H1 (cell line): ENCODE data around the gene TRIM4. TPM values are rescaled to one million over a fixed set of nuclear protein-coding genes. Genes with fewer than 3 reads are reported as not detected.

Experiments
- CTCF ChIA-PET: fragments of 300-600 bp; sonication (Branson Sonifier 250); formaldehyde crosslinking; loops from one replicate; lab custom pipeline; 2021; ENCODE audit not compliant: partially characterized antibody; lab: Charles Lee
- POLR2A ChIA-PET: fragments of 300-600 bp; sonication (Branson Sonifier 250); formaldehyde crosslinking; loops from one replicate; lab custom pipeline; 2021; ENCODE audit warnings: inconsistent platforms; ENCODE audit not compliant: partially characterized antibody; lab: Charles Lee
- DNase-seq, 2 experiments: peaks; one replicate each; pipeline versions ENCODE4 v3.0.0 to v3.0.0-alpha.2; 2010 to 2022; ENCODE audit warnings: low spot score in 2 of 2, low read depth in 1 of 2, mixed read lengths in 1 of 2
- FAIRE-seq: peaks from 2 replicates; lab custom pipeline; 2011; peaks lifted over from hg19 to GRCh38; lab: Jason Lieb, UNC
- H2AFZ ChIP-seq: 2 replicates; pipeline ENCODE4 v1.8.1; 2012; ENCODE audit warnings: low read length, inconsistent platforms
- H2AK5ac ChIP-seq: 2 replicates; pipeline ENCODE4 v1.6.1; 2013; ENCODE audit warnings: low read depth, low read length
- H2BK120ac ChIP-seq: replicated peaks from 2 replicates; pipeline ENCODE3; 2013; ENCODE audit warnings: low read depth, low read length, inconsistent platforms
- H2BK12ac ChIP-seq: 2 replicates; pipeline ENCODE4 v1.6.1; 2013; ENCODE audit warnings: low read depth, low read length
- H2BK15ac ChIP-seq: 2 replicates; pipeline ENCODE4 v1.6.1; 2013; ENCODE audit warnings: low read length
- H2BK20ac ChIP-seq: 2 replicates; pipeline ENCODE4 v1.6.1; 2013; ENCODE audit warnings: low read length
- H2BK5ac ChIP-seq: 2 replicates; pipeline ENCODE4 v1.6.1; 2013; ENCODE audit warnings: low read depth, low read length
- H3K14ac ChIP-seq: 2 replicates; pipeline ENCODE4 v1.6.1; 2013; ENCODE audit warnings: inconsistent platforms; ENCODE audit not compliant: insufficient read length
- H3K18ac ChIP-seq: 2 replicates; pipeline ENCODE4 v1.6.1; 2013; ENCODE audit warnings: low read length; ENCODE audit errors: extremely low read depth
- H3K23ac ChIP-seq: 2 replicates; pipeline ENCODE4 v1.6.1; 2013; ENCODE audit warnings: inconsistent platforms; ENCODE audit not compliant: insufficient read length
- H3K23me2 ChIP-seq: 2 replicates; pipeline ENCODE4 v1.6.1; 2013; ENCODE audit warnings: low read depth, low read length
- H3K27ac ChIP-seq: 2 replicates; pipeline ENCODE4 v1.6.1; 2011; ENCODE audit warnings: low read depth, low read length, inconsistent platforms
- H3K27me3 ChIP-seq, 4 experiments: replicated peaks in 1 of 4; 1 replicate in 1 of 4; 2 replicates in 3 of 4; pipeline versions ENCODE4 v1.6.1 to v1.8.1; 2011 to 2013; ENCODE audit warnings: low read length in 3 of 4, mild to moderate bottlenecking in 3 of 4, inconsistent platforms in 2 of 4, mixed read lengths in 2 of 4, moderate library complexity in 1 of 4; ENCODE audit not compliant: control insufficient read depth in 3 of 4, insufficient read depth in 3 of 4; ENCODE audit errors: extremely low read depth in 1 of 4
- H3K36me3 ChIP-seq, 4 experiments: 2 replicates each; pipeline versions ENCODE4 v1.6.1 to v1.8.1; 2011 to 2013; ENCODE audit warnings: mild to moderate bottlenecking in 4 of 4, low read length in 3 of 4, moderate library complexity in 2 of 4, control low read depth in 1 of 4, inconsistent platforms in 1 of 4; ENCODE audit not compliant: insufficient read depth in 4 of 4, control insufficient read depth in 2 of 4
- H3K4ac ChIP-seq: replicated peaks from 2 replicates; pipeline ENCODE3; 2013; ENCODE audit warnings: low read length, low read depth, mixed read lengths, inconsistent platforms; ENCODE audit not compliant: insufficient read length
- H3K4me1 ChIP-seq, 4 experiments: replicated peaks in 1 of 4; 1 replicate in 1 of 4; 2 replicates in 3 of 4; pipeline versions ENCODE4 v1.6.1 to v1.8.1; 2011 to 2013; ENCODE audit warnings: low read length in 3 of 4, inconsistent platforms in 2 of 4, mixed read lengths in 1 of 4; ENCODE audit not compliant: insufficient read depth in 4 of 4, control insufficient read depth in 3 of 4
- H3K4me2 ChIP-seq, 2 experiments: 2 replicates each; pipeline versions ENCODE4 v1.6.1 to v1.8.1; 2011 to 2013; ENCODE audit warnings: low read depth in 2 of 2, low read length in 2 of 2, control low read depth in 1 of 2, inconsistent platforms in 1 of 2, mild to moderate bottlenecking in 1 of 2; ENCODE audit not compliant: insufficient read depth in 1 of 2
- H3K4me3 ChIP-seq, 4 experiments: fragments of 200-600, 300-600 bp in 1 of 4; sonication (generic), shearing (Covaris generic), sonication (Bioruptor Twin) in 1 of 4; 2 replicates each; pipeline versions ENCODE4 v1.5.1 to v1.8.1; 2011 to 2016; ENCODE audit warnings: low read length in 4 of 4, low read depth in 3 of 4, control low read depth in 2 of 4, inconsistent platforms in 2 of 4, mild to moderate bottlenecking in 2 of 4, mixed read lengths in 1 of 4, moderate library complexity in 1 of 4; ENCODE audit not compliant: insufficient read depth in 2 of 4; ENCODE audit errors: extremely low read depth in 1 of 4
- H3K56ac ChIP-seq: replicated peaks from 2 replicates; pipeline ENCODE3; 2013; ENCODE audit warnings: low read depth, mild to moderate bottlenecking, mixed read lengths, low read length, inconsistent platforms; ENCODE audit not compliant: insufficient read length
- H3K79me1 ChIP-seq: 2 replicates; pipeline ENCODE4 v1.6.1; 2013; ENCODE audit warnings: low read depth, low read length, control low read depth
- H3K79me2 ChIP-seq, 2 experiments: 2 replicates each; pipeline versions ENCODE4 v1.6.1 to v1.8.1; 2012 to 2013; ENCODE audit warnings: low read length in 2 of 2, mild to moderate bottlenecking in 2 of 2, inconsistent platforms in 1 of 2; ENCODE audit not compliant: insufficient read depth in 2 of 2, control insufficient read depth in 1 of 2
- H3K9ac ChIP-seq, 4 experiments: replicated peaks in 1 of 4; 1 replicate in 1 of 4; 2 replicates in 3 of 4; pipeline versions ENCODE4 v1.6.1 to v1.8.1; 2011 to 2013; ENCODE audit warnings: low read depth in 3 of 4, low read length in 3 of 4, control low read depth in 2 of 4, mild to moderate bottlenecking in 2 of 4, moderate library complexity in 2 of 4, inconsistent platforms in 1 of 4; ENCODE audit errors: extremely low read depth in 1 of 4
- H3K9me3 ChIP-seq, 2 experiments: 2 replicates each; pipeline versions ENCODE4 v1.6.1 to v1.8.1; 2012 to 2013; ENCODE audit warnings: mild to moderate bottlenecking in 2 of 2, moderate library complexity in 2 of 2, control low read depth in 1 of 2, inconsistent platforms in 1 of 2, low read depth in 1 of 2, low read length in 1 of 2, mixed read lengths in 1 of 2; ENCODE audit not compliant: insufficient read depth in 2 of 2
- H4K20me1 ChIP-seq, 2 experiments: replicated peaks in 1 of 2; 2 replicates each; pipeline versions ENCODE3 to v1.8.1; 2011 to 2013; ENCODE audit warnings: inconsistent platforms in 2 of 2, low read length in 2 of 2, mild to moderate bottlenecking in 1 of 2; ENCODE audit not compliant: insufficient read depth in 2 of 2, control insufficient read depth in 1 of 2
- H4K5ac ChIP-seq: 2 replicates; pipeline ENCODE4 v1.6.1; 2013; ENCODE audit warnings: low read length, low read depth, mixed read lengths, inconsistent platforms; ENCODE audit not compliant: insufficient read length
- H4K8ac ChIP-seq: 2 replicates; pipeline ENCODE4 v1.8.0; 2013; ENCODE audit warnings: mild to moderate bottlenecking, moderate library complexity, low read length, inconsistent platforms; ENCODE audit not compliant: insufficient read depth; ENCODE audit errors: extremely low read depth
- H4K91ac ChIP-seq: replicated peaks from 2 replicates; pipeline ENCODE3; 2013; ENCODE audit warnings: low read length, mixed read lengths, inconsistent platforms; ENCODE audit not compliant: insufficient read length
- E2F6 ChIP-seq: IDR thresholded peaks from 2 replicates; pipeline ENCODE4 v1.6.1; 2012; ENCODE audit warnings: inconsistent platforms
- EP300 ChIP-seq, 2 experiments: IDR thresholded peaks; 1 replicate in 1 of 2; 2 replicates in 1 of 2; pipeline ENCODE4 v1.6.1; 2011 to 2012; ENCODE audit warnings: low read depth in 2 of 2, low read length in 2 of 2, mild to moderate bottlenecking in 2 of 2, borderline replicate concordance in 1 of 2, inconsistent platforms in 1 of 2, moderate library complexity in 1 of 2
- RBBP5 ChIP-seq: IDR thresholded peaks from 2 replicates; pipeline ENCODE4 v1.7.1; 2012; ENCODE audit warnings: low read depth, mild to moderate bottlenecking, inconsistent platforms, low read length, moderate library complexity, borderline replicate concordance
- TAF1 ChIP-seq: IDR thresholded peaks from 2 replicates; pipeline ENCODE4 v1.6.1; 2011; ENCODE audit warnings: mild to moderate bottlenecking, low read depth, low read length
- WGBS, 2 experiments: shearing (Covaris generic) in 1 of 2; methylation state at CpG; one replicate each; pipeline versions ENCODE4 v1.1.6 to v1.1.7; 2013 to 2015; ENCODE audit warnings: low lambda C conversion rate in 2 of 2, mixed read lengths in 2 of 2, inconsistent platforms in 1 of 2, low coverage in 1 of 2, missing lambda C conversion rate in 1 of 2; ENCODE audit not compliant: insufficient replicate concordance in 2 of 2, insufficient coverage in 1 of 2, insufficient read length in 1 of 2; ENCODE audit errors: extremely low coverage in 1 of 2, missing lambda C conversion rate in 1 of 2; 5-methylcytosine and 5-hydroxymethylcytosine counted together
- polyA plus RNA-seq, 7 experiments: library from polyadenylated mRNA; depleted of rRNA in 3 of 7; stranded (reverse) in 5 of 7; unstranded in 2 of 7; fragments of >200 nt in 5 of 7; fragments of 200-250 nt in 2 of 7; gene quantifications; 1 replicate in 5 of 7; 2 replicates in 1 of 7; 4 replicates in 1 of 7; pipeline versions ENCODE4 v1.2.1 to v1.2.3, GENCODE V29; 2011 to 2013; ENCODE audit warnings: missing spikeins in 2 of 7, mixed read lengths in 2 of 7
- total RNA-seq: library from RNA; stranded (reverse); fragmentation: NEBNext Ultra II Directional; extraction: Animal tissue kit (Norgen Biotek cat#: 25700); gene quantifications from 2 replicates; pipeline ENCODE4 v1.2.1, GENCODE V29; 2021

The TRIM4 gene
- total and polyA plus RNA-seq, 2 of the 8 experiments (the other 6 are each of a cell fraction or from before 2014, with no cell fraction given), result 0.03 to 7.3 TPM

- Histone ChIP-seq H4K5ac (peak overlapping the region; percentile 91), H3K18ac (peak overlapping the region; percentile 43; the same call in 1 of the 2 replicates), H3K79me2 (no peaks in the 10 kb centered on the region), H3K9me3 (peaks cover 7 to 9% of the 10 kb centered on the region in 2 experiments), H2BK5ac (peak overlapping the region; percentile 98), H3K9ac (peak overlapping the region in 3 of 4 experiments; percentile 13 to 72 (median 65); a peak in 5 of 7 replicates), H3K4me1 (peaks cover 8 to 13% (median 11%) of the 10 kb centered on the region in 4 experiments; a peak in 5 of 7 replicates), H2BK12ac (peak overlapping the region; percentile 97), H3K4me3 (peak overlapping the region in 1 of 4 experiments; percentile 32; a peak in 3 of 8 replicates), H2BK20ac (peak overlapping the region; percentile 11), H4K91ac (peak overlapping the region; percentile 96), H2BK120ac (peak overlapping the region; percentile 93), H4K20me1 (no peaks in the 10 kb centered on the region), H3K27ac (peak overlapping the region; percentile 95), H3K23ac (peak overlapping the region; percentile 36), H4K8ac (no peak overlapping the region), H2BK15ac (no peak overlapping the region), H3K36me3 (peaks cover 0 to 3% (median 0%) of the 10 kb centered on the region in 4 experiments; a peak in 2 of 8 replicates), H3K27me3 (no peaks in the 10 kb centered on the region), H3K23me2 (no peaks in the 10 kb centered on the region), H3K14ac (peak overlapping the region; percentile 99), H3K4me2 (peak overlapping the region; percentile 44 to 65), H3K4ac (peak overlapping the region; percentile 86), H2AK5ac (peak overlapping the region; percentile 91; the same call in 1 of the 2 replicates), H3K79me1 (no peaks in the 10 kb centered on the region; the same call in 1 of the 2 replicates), H3K56ac (peak overlapping the region; percentile 3), H2AFZ (no peak overlapping the region)
- POLR2A ChIA-PET, result interaction anchor here (0.6 to 3.0 kb wide), 32 partner anchors 9 to 1028 kb away, joined by 3 to 45 read pairs (median 5); partner anchors contain the start of genes AP4M1, GJC3, MCM7 and TRIM4
- no peak for DNase-seq
- FAIRE-seq, result peak; percentile 88
- 13% methylated on average over 4 of the region's 4 CpGs; no CpG with 5 or more reads in 1 of the 2 experiments for WGBS, 2 experiments
- CTCF ChIA-PET, result interaction anchor here (0.7 to 1.5 kb wide), 8 partner anchors 9 to 46 kb away, joined by 3 to 6 read pairs (median 4); partner anchors contain the start of gene GJC3
- TF ChIP-seq RBBP5 (peak; percentile 65; the same call in 1 of the 2 replicates), EP300 (IDR thresholded peaks at IDR 0.05; ENCODE audit: borderline replicate concordance in 1 of 2, low read depth in 2 of 2, low read length in 2 of 2) (no peak), TAF1 (peak; percentile 45; the same call in 1 of the 2 replicates), E2F6 (peak; percentile 12; the same call in 1 of the 2 replicates)
These were observed 25.3 kb upstream of the TRIM4 start for GRCh38 chr7:99944497-99945070.
